Heart left ventricle (tissue), 13 donors: ENCODE measurements around the gene CTDP1.

Experiments
- POLR2A ChIP-seq, 2 donors: fragments of 450-650 bp; IDR thresholded peaks; one replicate each; pipeline ENCODE4 v1.6.1; 2017; ENCODE audit warnings: antibody characterized with exemption in 2 of 2, mild to moderate bottlenecking in 2 of 2, moderate library complexity in 2 of 2
- TF ChIP-seq, protein P1 (sequence below), 12 donors: fragments of 200-600 bp; sonication (generic) in 4 of 12; IDR thresholded peaks; one replicate each; pipeline versions ENCODE4 v1.5.0 to v1.8.0; 2018 to 2022; ENCODE audit warnings: antibody characterized with exemption in 12 of 12, mild to moderate bottlenecking in 5 of 12
- donor health status: ischemic (EF 13 %, LVEDD 7.1; RV severe dilation, severe dysfunction).
- donor health status: DM: no; HTN: yes; CAD: no.
- donor health status: DM: no; HTN: no; CAD: no.
- donor health status: ischemic (EF 25% LVEDD 6.9; RV normal size, moderate dysfunction).
- donor health status: ischemic (EF 25% LVEDD 5.7; RV mildly dilated, moderate dysfunction).
- donor health status: ischemic (EF 35%, LVEDD 5.7; RV mildly dilated, moderate dysfunction).
- donor health status: nonischemic (EF 11% LVEDD 7.7; RV severe dilation, severe dysfunction).
- donor health status: DM: yes; HTN: yes; CAD: no.
- donor health status: PGD.
- donor health status: ischemic (EF 29% LVEDD 5.4; RV normal size, mild dysfunction).
- donor health status: nonischemic (EF 23%, LVEDD 6.1; RV moderate dilation, normal function).

- TF ChIP-seq, protein P1, sequence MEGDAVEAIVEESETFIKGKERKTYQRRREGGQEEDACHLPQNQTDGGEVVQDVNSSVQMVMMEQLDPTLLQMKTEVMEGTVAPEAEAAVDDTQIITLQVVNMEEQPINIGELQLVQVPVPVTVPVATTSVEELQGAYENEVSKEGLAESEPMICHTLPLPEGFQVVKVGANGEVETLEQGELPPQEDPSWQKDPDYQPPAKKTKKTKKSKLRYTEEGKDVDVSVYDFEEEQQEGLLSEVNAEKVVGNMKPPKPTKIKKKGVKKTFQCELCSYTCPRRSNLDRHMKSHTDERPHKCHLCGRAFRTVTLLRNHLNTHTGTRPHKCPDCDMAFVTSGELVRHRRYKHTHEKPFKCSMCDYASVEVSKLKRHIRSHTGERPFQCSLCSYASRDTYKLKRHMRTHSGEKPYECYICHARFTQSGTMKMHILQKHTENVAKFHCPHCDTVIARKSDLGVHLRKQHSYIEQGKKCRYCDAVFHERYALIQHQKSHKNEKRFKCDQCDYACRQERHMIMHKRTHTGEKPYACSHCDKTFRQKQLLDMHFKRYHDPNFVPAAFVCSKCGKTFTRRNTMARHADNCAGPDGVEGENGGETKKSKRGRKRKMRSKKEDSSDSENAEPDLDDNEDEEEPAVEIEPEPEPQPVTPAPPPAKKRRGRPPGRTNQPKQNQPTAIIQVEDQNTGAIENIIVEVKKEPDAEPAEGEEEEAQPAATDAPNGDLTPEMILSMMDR (IDR thresholded peaks at IDR 0.05): no peak
- no peak for TF ChIP-seq POLR2A (IDR thresholded peaks at IDR 0.05)
These were observed 98.7 kb downstream of the CTDP1 start for GRCh38 chr18:79778291-79778791.
